DOHH2 (cell line): ENCODE data around the gene CCDC38.

Experiments used
- CTCF ChIP-seq: fragments of 200-600 bp; sonication (generic); IDR thresholded peaks from one replicate; pipeline ENCODE4 v1.5.1; 2014; ENCODE audit warnings: antibody characterized with exemption, mild to moderate bottlenecking, low read depth, low read length; ENCODE audit not compliant: poor library complexity, severe bottlenecking
- EZH2phosphoT487 ChIP-seq: fragments of 200-600 bp; sonication (generic); IDR thresholded peaks from 2 replicates; pipeline ENCODE4 v1.6.1; 2017; ENCODE audit warnings: borderline replicate concordance, mild to moderate bottlenecking, antibody characterized with exemption, low read length, moderate library complexity, mixed read lengths

GRCh38 chr12:95830335-95831089 is 111.9 kb downstream of the CCDC38 start:
- no peak for TF ChIP-seq CTCF
- TF ChIP-seq EZH2phosphoT487: no peak
